IMR-90 (cell line): ENCODE results near the gene TIMM10. TPM values are rescaled to one million over a fixed set of nuclear protein-coding genes. Genes with fewer than 3 reads are reported as not detected.

Experiments
- ATAC-seq: fragments of 200-7000 bp; cut with Tn5 transposase; 2 replicates; pipeline ENCODE4 v1.9.1; 2020; ENCODE audit warnings: low read depth, mild to moderate bottlenecking, moderate library complexity
- BruUV-seq: library from RNA; stranded (reverse); fragments of 400-500 nt; replicated peaks from 2 replicates; lab custom pipeline; 2021; lab: Mats Ljungman, UMichigan
- CTCF ChIA-PET: fragments of 300-600 bp; formaldehyde crosslinking; extraction: SDS; loops from one replicate; lab custom pipeline; 2021; ENCODE audit warnings: antibody characterized with exemption; lab: Yijun Ruan, JAX
- POLR2A ChIA-PET: fragments of 300-600 bp; sonication (Branson Sonifier 250); formaldehyde crosslinking; loops from one replicate; lab custom pipeline; 2022; ENCODE audit warnings: antibody characterized with exemption; ENCODE audit not compliant: unreplicated experiment; lab: Charles Lee
- DNase-seq: peaks from one replicate; pipeline ENCODE4 v3.0.0; 2013
- H2AFZ ChIP-seq: replicated peaks from 2 replicates; pipeline ENCODE3; 2013; ENCODE audit warnings: low read length, mild to moderate bottlenecking; ENCODE audit not compliant: poor library complexity
- H2AK5ac ChIP-seq: 2 replicates; pipeline ENCODE4 v1.6.1; 2013; ENCODE audit warnings: low read depth, low read length, inconsistent platforms
- H2AK9ac ChIP-seq: replicated peaks from 2 replicates; pipeline ENCODE3; 2013; ENCODE audit warnings: mild to moderate bottlenecking, low read depth, low read length, moderate library complexity; ENCODE audit not compliant: poor library complexity
- H2BK120ac ChIP-seq: 2 replicates; pipeline ENCODE4 v1.6.1; 2013; ENCODE audit warnings: low read depth, low read length, inconsistent platforms
- H2BK15ac ChIP-seq: 3 replicates; pipeline ENCODE4 v1.6.1; 2013; ENCODE audit warnings: low read depth, low read length, inconsistent platforms
- H2BK20ac ChIP-seq: 2 replicates; pipeline ENCODE4 v1.6.1; 2013; ENCODE audit warnings: low read depth, mild to moderate bottlenecking, inconsistent platforms, low read length, moderate library complexity
- H2BK5ac ChIP-seq: 2 replicates; pipeline ENCODE4 v1.6.1; 2013; ENCODE audit warnings: mild to moderate bottlenecking, low read depth, low read length, inconsistent platforms; ENCODE audit not compliant: poor library complexity, severe bottlenecking
- H3K14ac ChIP-seq: replicated peaks from 2 replicates; pipeline ENCODE4 v1.6.1; 2013; ENCODE audit warnings: low read depth, low read length, inconsistent platforms
- H3K18ac ChIP-seq: 2 replicates; pipeline ENCODE4 v1.6.1; 2013; ENCODE audit warnings: low read depth, low read length, control low read depth
- H3K23ac ChIP-seq: 2 replicates; pipeline ENCODE4 v1.6.1; 2013; ENCODE audit warnings: low read depth, low read length, inconsistent platforms
- H3K27ac ChIP-seq: 2 replicates; pipeline ENCODE4 v1.5.1; 2013; ENCODE audit warnings: mild to moderate bottlenecking, control low read depth, low read length; ENCODE audit not compliant: insufficient read depth
- H3K27me3 ChIP-seq: 2 replicates; pipeline ENCODE4 v1.6.1; 2013; ENCODE audit warnings: low read length; ENCODE audit not compliant: control insufficient read depth, insufficient read depth
- H3K36me3 ChIP-seq: 2 replicates; pipeline ENCODE4 v1.6.1; 2013; ENCODE audit warnings: low read length, mixed read lengths; ENCODE audit not compliant: control insufficient read depth, insufficient read depth
- H3K4ac ChIP-seq: 2 replicates; pipeline ENCODE4 v1.6.1; 2013; ENCODE audit warnings: low read depth, low read length, inconsistent platforms
- H3K4me1 ChIP-seq: 2 replicates; pipeline ENCODE4 v1.6.1; 2013; ENCODE audit warnings: low read length, mixed read lengths; ENCODE audit not compliant: control insufficient read depth, insufficient read depth
- H3K4me2 ChIP-seq: 2 replicates; pipeline ENCODE4 v1.6.1; 2013; ENCODE audit warnings: low read depth, mild to moderate bottlenecking, control low read depth, low read length, moderate library complexity
- H3K4me3 ChIP-seq: 2 replicates; pipeline ENCODE4 v1.5.1; 2013; ENCODE audit warnings: low read depth, mild to moderate bottlenecking, control low read depth, low read length, moderate library complexity; ENCODE audit not compliant: insufficient read depth
- H3K56ac ChIP-seq: 2 replicates; pipeline ENCODE4 v1.6.1; 2013; ENCODE audit warnings: low read length, inconsistent platforms; ENCODE audit not compliant: insufficient read depth; ENCODE audit errors: extremely low read depth
- H3K79me1 ChIP-seq, 2 experiments: 2 replicates each; pipeline ENCODE4 v1.6.1; 2013; ENCODE audit warnings: low read length in 2 of 2, inconsistent platforms in 1 of 2, low read depth in 1 of 2
- H3K9ac ChIP-seq: 2 replicates; pipeline ENCODE4 v1.6.1; 2013; ENCODE audit warnings: low read depth, low read length, control low read depth
- H3K9me1 ChIP-seq: 2 replicates; pipeline ENCODE4 v1.6.1; 2013; ENCODE audit warnings: low read length, inconsistent platforms; ENCODE audit not compliant: insufficient read depth
- H3K9me3 ChIP-seq: 2 replicates; pipeline ENCODE4 v1.6.1; 2013; ENCODE audit warnings: low read length; ENCODE audit not compliant: control insufficient read depth, insufficient read depth
- H4K20me1 ChIP-seq: 2 replicates; pipeline ENCODE4 v1.6.1; 2013; ENCODE audit warnings: low read length, inconsistent platforms; ENCODE audit not compliant: insufficient read depth
- H4K5ac ChIP-seq: 2 replicates; pipeline ENCODE4 v1.6.1; 2013; ENCODE audit warnings: mild to moderate bottlenecking, low read depth, low read length, control low read depth
- H4K8ac ChIP-seq, 2 experiments: 2 replicates each; pipeline ENCODE4 v1.6.1; 2013; ENCODE audit warnings: low read depth in 2 of 2, low read length in 2 of 2, control low read depth in 1 of 2, inconsistent platforms in 1 of 2
- H4K91ac ChIP-seq: 2 replicates; pipeline ENCODE4 v1.6.1; 2013; ENCODE audit warnings: low read depth, low read length, inconsistent platforms; ENCODE audit not compliant: insufficient read depth
- BHLHE40 ChIP-seq: fragments of 150-350 bp; IDR thresholded peaks from 2 replicates; pipeline ENCODE4 v1.6.1; 2016; ENCODE audit warnings: mild to moderate bottlenecking, low read depth, low read length
- CEBPB ChIP-seq: IDR thresholded peaks from 2 replicates; pipeline ENCODE4 v1.6.1; 2012; ENCODE audit warnings: low read depth, low read length, improper control_type of control experiment
- CHD1 ChIP-seq: IDR thresholded peaks from 2 replicates; pipeline ENCODE4 v1.6.1; 2012; ENCODE audit warnings: low read depth, low read length, improper control_type of control experiment
- CTCF ChIP-seq: conservative IDR thresholded peaks from 2 replicates; pipeline ENCODE4 v1.5.1; 2012; ENCODE audit warnings: mild to moderate bottlenecking, low read depth, low read length, improper control_type of control experiment
- MAZ ChIP-seq: IDR thresholded peaks from 2 replicates; pipeline ENCODE4 v1.6.1; 2012; ENCODE audit warnings: low read depth, mild to moderate bottlenecking, low read length, improper control_type of control experiment, moderate library complexity, borderline replicate concordance
- MXI1 ChIP-seq: IDR thresholded peaks from 2 replicates; pipeline ENCODE4 v1.6.1; 2012; ENCODE audit warnings: low read depth, mild to moderate bottlenecking, low read length, moderate library complexity, borderline replicate concordance
- RAD21 ChIP-seq: IDR thresholded peaks from 2 replicates; pipeline ENCODE4 v1.6.1; 2012; ENCODE audit warnings: low read length, improper control_type of control experiment
- SMC3 ChIP-seq: fragments of 150-350 bp; IDR thresholded peaks from 2 replicates; pipeline ENCODE4 v1.6.1; 2016; ENCODE audit warnings: low read depth, mild to moderate bottlenecking, antibody characterized with exemption, low read length, moderate library complexity
- WGBS, 2 experiments: methylation state at CpG; one replicate each; pipeline versions ENCODE4 v1.1.5 to v1.1.7; 2013; ENCODE audit warnings: missing lambda C conversion rate in 2 of 2; ENCODE audit not compliant: insufficient read length in 1 of 2; ENCODE audit errors: extremely low coverage in 2 of 2; 5-methylcytosine and 5-hydroxymethylcytosine counted together
- dilution Hi-C: fragments of 300-500 bp; cut with HindIII; formaldehyde crosslinking; loops from one replicate; pipeline ENCODE4 v1.14.3; 2018; ENCODE audit warnings: low sequenced_read_pairs; ENCODE audit not compliant: unreplicated experiment
- in situ Hi-C: fragments of 300-500 bp; cut with MboI; formaldehyde crosslinking; loops from 3 replicates; pipeline ENCODE4 v1.14.3; 2019; ENCODE audit warnings: low sequenced_read_pairs, inconsistent platforms, mixed read lengths
- intact Hi-C: fragments of 100-400 bp; cut with micrococcal nuclease; formaldehyde crosslinking; loops from 2 replicates; pipeline ENCODE4 v1.10.0; 2022
- polyA plus RNA-seq, 3 experiments: library from polyadenylated mRNA; depleted of rRNA; stranded (reverse); fragments of >200 nt; gene quantifications; 2 replicates each; pipeline ENCODE4 v1.2.3, GENCODE V29; 2012; ENCODE audit warnings: low replicate concordance in 1 of 3
- total RNA-seq: library from RNA; depleted of rRNA; stranded (reverse); fragments of >200 nt; gene quantifications from 2 replicates; pipeline ENCODE4 v1.2.3, GENCODE V29; 2012

TIMM10 gene
- total and polyA plus RNA-seq, 2 of the 4 experiments (the other 2 are of a cell fraction) = 96.8 to 135 TPM

DNA sequence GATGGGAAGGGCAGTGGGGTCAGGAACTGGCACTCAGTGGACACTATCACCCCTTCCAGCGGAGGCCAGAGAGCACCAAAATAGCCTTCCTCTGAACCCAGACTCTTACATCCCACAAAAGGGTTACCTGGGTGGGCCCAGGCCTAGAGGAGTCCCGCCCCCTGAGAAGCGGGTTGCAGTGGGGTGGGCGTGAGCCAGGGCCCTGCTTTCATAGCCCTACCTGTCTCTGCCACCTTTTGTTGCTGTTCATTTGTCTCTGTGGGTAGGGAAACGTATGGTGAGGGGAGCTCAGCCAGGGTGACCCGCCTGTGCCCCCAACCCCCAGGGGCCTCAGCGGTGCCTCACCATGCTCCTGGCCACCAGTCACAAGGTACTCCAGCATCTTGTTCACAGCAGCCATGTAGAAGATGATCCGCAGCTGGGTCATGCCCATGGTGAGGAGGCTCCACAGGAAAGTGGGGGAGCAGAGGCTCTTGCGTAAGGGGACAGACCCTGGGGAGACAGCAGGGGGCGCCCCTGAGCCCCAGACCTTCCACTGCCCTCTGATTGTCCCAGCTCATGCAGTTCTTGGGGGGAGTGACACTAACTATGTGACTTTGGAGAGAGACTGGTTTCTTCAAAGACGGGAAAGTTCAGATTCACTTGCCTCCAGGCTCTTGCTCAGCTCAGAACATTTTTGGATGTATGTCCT, 39.0 kb downstream of the TIMM10 start:
- no peak overlapping the region for H2BK15ac ChIP-seq
- intact Hi-C loops = no loop called here
- WGBS, 2 experiments = 80% methylated on average over 1 of the region's 11 CpGs; no CpG with 5 or more reads in 1 of the 2 experiments
- H4K20me1 ChIP-seq = no peaks in the 10 kb centered on the region; the same call in 1 of the 2 replicates
- ChIA-PET POLR2A (no interaction called here), CTCF (interaction anchor here (1.0 to 2.5 kb wide), 3 partner anchors 24 to 35 kb away, joined by 3 to 9 read pairs (median 8); partner anchors contain the start of gene SLC43A1)
- H2BK20ac ChIP-seq = no peak overlapping the region
- no peak overlapping the region for H2BK120ac ChIP-seq
- ATAC-seq (peak; percentile 48; the same call in 1 of the 2 replicates), DNase-seq (no peak)
- H3K27ac ChIP-seq = no peak overlapping the region
- H4K5ac ChIP-seq = no peak overlapping the region
- no peak overlapping the region for H2AK5ac ChIP-seq
- H3K4me3 ChIP-seq = no peak overlapping the region
- H3K36me3 ChIP-seq = peaks cover 39% of the 10 kb centered on the region
- no peak overlapping the region for H3K18ac ChIP-seq
- no peak overlapping the region for H4K91ac ChIP-seq
- no peak overlapping the region for H4K8ac ChIP-seq
- no peak overlapping the region for H3K56ac ChIP-seq
- no peak overlapping the region for H3K23ac ChIP-seq
- H2BK5ac ChIP-seq = no peak overlapping the region
- no peak overlapping the region for H2AFZ ChIP-seq
- no peaks in the 10 kb centered on the region for H3K27me3 ChIP-seq
- no peak overlapping the region for H3K4me2 ChIP-seq
- no peaks in the 10 kb centered on the region; the same call in 1 of the 2 replicates for H3K9me1 ChIP-seq
- no peak overlapping the region for H2AK9ac ChIP-seq
- H3K4ac ChIP-seq = no peak overlapping the region
- peak; percentile 93 for TF ChIP-seq CEBPB
- peak; percentile 34 for TF ChIP-seq RAD21
- TF ChIP-seq CHD1 = no peak
- TF ChIP-seq CTCF = peak; percentile 47
- TF ChIP-seq BHLHE40 = no peak
- TF ChIP-seq MXI1 = no peak
- TF ChIP-seq MAZ = no peak
- TF ChIP-seq SMC3 = peak; percentile 42
- H3K79me1 ChIP-seq = no peaks in the 10 kb centered on the region; a peak in 1 of 4 replicates
- no peaks in the 10 kb centered on the region for H3K9me3 ChIP-seq
- no peak overlapping the region for H3K9ac ChIP-seq
- dilution Hi-C loops = no loop called here
- H3K14ac ChIP-seq = no peak overlapping the region
- BruUV-seq = no TSS peak
- in situ Hi-C loops = loop anchor here (10.0 to 25.0 kb wide), 2 partner anchors 153 to 1021 kb away; partner anchors contain the start of genes OR5B21 and YPEL4
- no peaks in the 10 kb centered on the region for H3K4me1 ChIP-seq
